SIG-M5 treated with dmso at 0.1 percent for 504 hours (cell line): ENCODE results near the gene NOD1.
A peak's percentile ranks its signal among the peaks of the same experiment; 100 is the strongest.

Experiments used
- DNase-seq: peaks from one replicate; lab custom pipeline; 2025; ENCODE audit not compliant: unreplicated experiment; lab: John Stamatoyannopoulos, UW

NOD1 gene

GRCh38 chr7:30472081-30472783 is 6.4 kb downstream of the NOD1 start:
- no peak for DNase-seq

GRCh38 chr7:30471205-30471604 is 7.4 kb downstream of the NOD1 start:
- no peak for DNase-seq

GRCh38 chr7:30470771-30471170 is 7.8 kb downstream of the NOD1 start:
- DNase-seq = no peak

GRCh38 chr7:30470163-30470770 is 8.3 kb downstream of the NOD1 start:
- no peak for DNase-seq

- peak; percentile 71 for DNase-seq
Measured at GRCh38 chr7:30469303-30469702, 9.3 kb downstream of the NOD1 start.

DNA sequence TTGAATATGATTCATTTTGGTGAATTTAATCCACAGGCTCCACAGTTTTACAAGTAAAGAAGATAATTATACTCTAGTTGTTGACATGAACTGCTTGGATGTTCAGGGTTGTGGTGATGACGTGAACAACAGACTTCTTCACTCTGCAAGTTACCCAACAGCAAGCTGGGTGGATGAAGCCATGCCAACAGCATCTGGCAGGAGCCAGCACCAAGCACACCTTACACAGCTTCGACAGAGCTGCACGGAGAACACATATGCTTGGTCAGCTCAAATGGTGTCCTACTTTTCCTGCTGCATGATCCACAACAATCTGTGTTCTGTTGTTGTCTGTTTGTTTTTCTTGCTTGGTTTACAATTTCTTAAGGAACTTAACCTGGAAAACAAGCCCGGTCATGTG is 9.8 kb downstream of the NOD1 start:
- DNase-seq = no peak

DNA sequence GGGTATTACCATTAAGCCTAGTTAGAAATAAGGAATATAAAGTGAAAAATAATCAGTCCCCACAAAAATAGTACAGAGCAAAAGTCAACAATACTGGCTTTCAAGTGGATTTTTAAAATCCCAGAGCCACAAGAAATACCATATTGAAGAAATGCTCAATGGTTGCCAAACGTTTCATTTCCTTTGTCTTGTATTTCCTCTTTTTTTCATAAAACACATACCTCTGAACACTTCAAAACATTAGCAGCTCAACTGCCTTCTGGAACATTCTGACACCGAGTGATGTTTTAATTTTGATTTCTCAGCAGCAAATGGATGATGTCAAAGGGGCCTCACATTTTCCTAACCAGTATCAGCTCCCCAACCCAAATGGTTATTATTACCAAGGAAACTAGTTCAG is 10.5 kb downstream of the NOD1 start:
- DNase-seq = peak; percentile 19

DNA sequence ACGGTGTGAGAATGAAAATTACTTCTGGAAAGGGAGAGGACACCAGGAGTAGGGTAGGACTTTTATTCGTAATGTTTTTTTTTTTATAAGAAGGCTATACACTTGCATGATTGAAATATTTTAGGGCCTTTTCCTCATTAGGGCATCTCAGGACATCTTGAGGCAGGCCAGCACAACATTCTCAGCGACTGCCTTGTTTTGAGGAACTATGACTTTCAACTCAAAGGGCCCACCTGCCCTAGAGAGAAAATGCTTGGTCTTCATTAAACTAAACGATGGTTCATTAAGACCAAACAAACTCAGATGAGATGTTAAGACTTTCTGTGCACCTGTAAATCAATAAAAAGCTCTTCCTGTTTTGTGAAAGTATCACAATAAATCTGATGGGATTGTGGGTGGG is 11.3 kb downstream of the NOD1 start:
- DNase-seq = no peak

GRCh38 chr7:30466266-30466665 is 12.3 kb downstream of the NOD1 start:
- no peak for DNase-seq

- no peak for DNase-seq
Measured at GRCh38 chr7:30465811-30466180, 12.8 kb downstream of the NOD1 start.

DNA sequence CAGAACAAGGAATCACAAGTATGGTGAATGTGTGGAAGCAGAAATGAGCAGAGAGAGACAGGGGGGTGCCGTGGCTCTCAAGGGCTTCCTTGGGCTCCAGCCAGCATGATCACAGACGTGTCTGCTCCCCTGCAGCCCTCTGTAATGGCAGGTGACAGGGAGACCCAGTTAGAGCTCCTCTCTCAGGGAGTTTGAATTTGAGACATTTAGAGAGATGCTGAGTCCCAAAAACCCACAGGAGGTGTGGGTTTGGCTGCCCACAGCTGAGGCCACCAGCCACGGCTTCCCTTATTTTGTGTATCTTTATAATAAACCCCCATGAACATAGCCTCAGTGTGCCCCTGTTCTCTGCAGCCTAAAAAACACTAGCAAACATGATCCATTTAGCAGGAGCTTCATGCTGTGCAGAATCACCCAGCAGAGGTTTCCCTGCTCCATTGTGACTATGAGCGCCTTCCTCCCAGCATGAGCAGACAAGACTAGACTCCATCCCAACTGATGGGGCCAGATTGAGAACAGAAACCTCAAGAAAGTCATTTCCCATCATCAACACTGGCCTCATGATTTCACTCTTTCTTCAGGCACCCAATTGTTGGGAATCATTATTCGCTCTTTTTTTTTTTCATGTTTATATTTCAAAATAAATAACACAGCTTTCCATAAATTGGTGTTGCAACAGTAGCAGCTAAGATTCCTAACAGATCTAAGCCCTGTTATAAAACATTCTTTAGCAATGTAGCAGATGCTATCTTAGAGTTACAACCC is 13.4 kb downstream of the NOD1 start:
- DNase-seq = no peak

DNA sequence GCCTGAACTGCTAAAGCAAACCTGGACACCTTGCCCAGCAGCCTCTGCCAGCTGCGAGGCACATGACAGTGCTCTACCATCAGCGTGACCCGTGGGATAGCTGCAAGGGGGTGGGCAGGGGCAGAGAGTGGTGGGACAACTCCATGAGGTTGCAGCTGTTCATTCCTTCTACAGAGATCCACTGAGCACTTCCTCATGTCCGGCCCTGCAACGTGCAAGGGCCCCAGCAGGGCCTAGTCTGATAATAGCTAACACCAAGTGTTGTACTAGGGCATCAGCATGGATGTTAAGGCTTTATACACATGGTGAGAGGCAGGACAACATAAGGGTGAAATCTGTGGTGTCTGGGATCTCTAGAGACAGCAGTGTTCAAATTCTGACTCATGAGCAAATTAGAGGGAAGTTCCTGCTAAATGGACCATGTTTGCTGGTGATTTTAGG is 14.3 kb downstream of the NOD1 start:
- DNase-seq = no peak

GRCh38 chr7:30463405-30464145 is 15.0 kb downstream of the NOD1 start:
- no peak for DNase-seq

DNA sequence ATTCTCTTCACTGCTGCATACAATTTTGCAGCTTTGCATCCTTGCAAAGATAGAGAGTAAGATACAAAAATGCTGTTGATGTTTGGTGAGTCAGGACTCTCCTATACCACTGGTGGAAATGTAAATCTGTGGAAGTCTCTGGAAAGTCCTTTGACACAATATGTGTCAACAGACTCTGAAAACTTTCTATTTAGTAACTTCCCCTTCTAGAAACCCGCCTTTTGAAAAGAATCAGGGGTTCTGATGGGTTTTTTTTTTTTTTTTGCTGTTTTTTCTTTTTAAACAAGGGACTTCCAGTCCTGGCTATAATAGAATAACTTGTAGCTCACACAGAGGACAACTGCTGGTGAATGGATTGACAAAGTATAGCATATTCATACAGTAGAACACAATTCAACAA is 16.4 kb downstream of the NOD1 start:
- peak; percentile 45 for DNase-seq

- no peak for DNase-seq
Measured at GRCh38 chr7:30460246-30460633, 18.3 kb downstream of the NOD1 start.

GRCh38 chr7:30459591-30460245 is 18.9 kb downstream of the NOD1 start:
- DNase-seq = no peak

DNA sequence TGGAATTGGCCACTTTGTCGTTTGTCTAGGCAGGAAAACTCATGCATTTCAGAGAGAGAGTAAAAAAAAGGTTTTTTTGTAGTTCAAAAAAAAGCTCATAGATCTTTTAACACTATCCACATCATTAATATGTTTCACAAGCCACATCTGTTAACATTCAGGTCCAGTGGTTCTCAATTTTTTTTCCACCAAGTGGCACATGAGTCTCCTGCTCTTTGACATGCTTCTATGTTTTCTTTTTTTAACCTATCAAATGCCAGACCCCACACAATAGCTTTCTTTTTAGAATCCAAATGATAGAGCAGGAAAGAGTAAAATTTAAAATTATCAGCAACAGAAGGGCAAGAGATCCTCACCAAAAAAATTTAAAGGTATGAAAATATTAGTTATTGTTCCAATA is 20.3 kb downstream of the NOD1 start:
- DNase-seq = no peak

- no peak for DNase-seq
Measured at GRCh38 chr7:30453921-30454320, 24.7 kb downstream of the NOD1 start.

DNA sequence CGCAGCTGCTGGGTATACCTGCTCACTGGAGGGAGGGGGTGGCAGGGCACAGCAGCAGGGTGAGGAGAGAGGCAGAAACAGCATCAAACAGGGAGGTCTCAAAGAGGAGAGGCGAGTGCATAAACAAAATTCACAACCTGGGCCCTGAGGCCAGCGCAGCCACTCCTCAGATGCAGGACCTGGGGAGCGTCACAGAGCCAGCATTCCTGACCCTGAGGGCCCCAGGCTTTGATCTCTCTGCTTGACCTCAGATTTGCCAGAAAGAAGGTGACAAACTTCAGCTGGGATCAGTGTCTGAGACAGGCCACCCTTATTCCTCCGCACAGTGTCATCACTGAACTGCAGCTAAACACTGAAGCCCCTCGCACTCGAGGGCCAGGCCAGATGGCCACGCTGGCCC is 25.6 kb downstream of the NOD1 start:
- no peak for DNase-seq

DNA sequence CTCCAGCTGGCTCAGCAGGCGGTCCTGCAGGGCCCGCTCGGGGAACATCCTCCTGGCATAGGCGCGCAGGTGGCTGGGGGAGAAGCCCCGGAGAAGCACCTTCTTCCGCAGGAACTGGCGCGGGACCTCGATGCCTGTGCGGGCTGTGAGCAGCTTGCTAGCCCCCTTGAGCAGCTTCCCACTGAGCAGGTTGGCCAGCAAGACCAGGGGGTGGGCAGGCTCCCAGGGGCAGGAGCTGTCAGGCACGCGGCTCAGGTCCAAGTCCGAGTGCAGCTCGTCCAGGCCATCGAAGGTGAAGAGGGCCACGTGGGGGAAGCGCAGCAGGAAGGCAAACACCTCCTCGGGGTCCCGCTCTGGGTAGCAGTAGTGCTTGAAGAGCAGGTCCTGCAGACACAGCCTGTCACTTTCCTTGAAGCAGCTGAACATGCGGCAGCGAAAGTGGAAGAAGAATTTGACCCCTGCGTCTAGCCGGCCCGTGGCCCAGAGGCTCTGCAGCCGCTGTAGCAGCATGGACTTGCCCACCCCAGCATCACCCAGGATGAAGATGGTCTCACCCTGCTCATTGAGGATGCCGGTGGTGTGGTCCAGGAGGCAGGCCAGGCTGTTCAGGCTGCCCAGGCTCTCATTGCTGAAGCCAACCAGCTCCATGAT is 26.2 kb downstream of the NOD1 start:
- no peak for DNase-seq
